ENCODE results near the gene ZC3H7A. TPM values are rescaled to one million over a fixed set of nuclear protein-coding genes. Genes with fewer than 3 reads are reported as not detected.

The ZC3H7A gene
- total RNA-seq, 1 donor from 2014 or later: 67.5 TPM

- H3K4me1 ChIP-seq: peaks cover 43% of the 10 kb centered on the region
- no peak for DNase-seq (ENCODE audit: extremely low spot score in 2 of 2)
- H3K9me3 ChIP-seq: no peaks in the 10 kb centered on the region
- TF ChIP-seq CTCF (IDR thresholded peaks at IDR 0.05): no peak
- TF ChIP-seq POLR2AphosphoS5 (IDR thresholded peaks at IDR 0.05; ENCODE audit: insufficient read depth in 1 of 2, low read depth in 1 of 2): no peak
- TF ChIP-seq POLR2A (IDR thresholded peaks at IDR 0.05): no peak
- intact Hi-C loops (cut with DNase I): loop anchor here (2.0 kb wide), 1 partner anchor 53 kb away; the partner anchor contains the start of gene ZC3H7A
- peak overlapping the region; percentile 80 to 99 for H3K4me3 ChIP-seq
- peaks cover 0 to 1% of the 10 kb centered on the region in 2 donors for H3K36me3 ChIP-seq
- no peaks in the 10 kb centered on the region for H3K27me3 ChIP-seq
- H3K27ac ChIP-seq: peak overlapping the region; percentile 93
Observed at GRCh38 chr16:11743308-11744074, 53.6 kb downstream of the ZC3H7A start.

- H3K4me3 ChIP-seq: peak within 1 kb of the TSS; percentile 80 to 99
- TF ChIP-seq POLR2AphosphoS5 (IDR thresholded peaks at IDR 0.05; ENCODE audit: insufficient read depth in 1 of 2, low read depth in 1 of 2) (peak; percentile 94 to 97), POLR2A (IDR thresholded peaks at IDR 0.05) (peak; percentile 48 to 91), CTCF (IDR thresholded peaks at IDR 0.05) (no peak)
- H3K36me3 ChIP-seq: no peaks in the 10 kb centered on the region
- H3K27me3 ChIP-seq: no peaks in the 10 kb centered on the region
- H3K9me3 ChIP-seq: no peaks in the 10 kb centered on the region
- peaks cover 51% of the 10 kb centered on the region for H3K4me1 ChIP-seq
- H3K27ac ChIP-seq: peak within 1 kb of the TSS; percentile 93
- intact Hi-C loops (cut with DNase I): loop anchor here (2.0 kb wide), 1 partner anchor 54 kb away; the partner anchor contains the start of gene ZC3H7A
- DNase-seq (ENCODE audit: extremely low spot score in 2 of 2): peak; percentile 98 to 99
Observed at GRCh38 chr16:11742536-11743307, 54.3 kb downstream of the ZC3H7A start, which contains the start of gene TXNDC11. Gene TXNDC11 (minus strand): TSS chr16:11742857. CDS start chr16:11742730, 127 bp downstream.

- intact Hi-C loops (cut with DNase I): loop anchor here (2.0 kb wide), 1 partner anchor 55 kb away; the partner anchor contains the start of gene ZC3H7A
- peak overlapping the region; percentile 93 for H3K27ac ChIP-seq
- peaks cover 55% of the 10 kb centered on the region for H3K4me1 ChIP-seq
- TF ChIP-seq POLR2AphosphoS5 (IDR thresholded peaks at IDR 0.05; ENCODE audit: insufficient read depth in 1 of 2, low read depth in 1 of 2) (no peak), CTCF (IDR thresholded peaks at IDR 0.05) (no peak), POLR2A (IDR thresholded peaks at IDR 0.05) (no peak)
- DNase-seq (ENCODE audit: extremely low spot score in 2 of 2): no peak
- H3K4me3 ChIP-seq: peak overlapping the region; percentile 80 to 99
- H3K36me3 ChIP-seq: no peaks in the 10 kb centered on the region
- no peaks in the 10 kb centered on the region for H3K9me3 ChIP-seq
- H3K27me3 ChIP-seq: no peaks in the 10 kb centered on the region
Observed at GRCh38 chr16:11742093-11742535, 54.9 kb downstream of the ZC3H7A start.

GRCh38 chr16:11740567-11740966 is 56.5 kb downstream of the ZC3H7A start:
- Histone ChIP-seq H3K4me1 (peaks cover 55% of the 10 kb centered on the region), H3K27ac (peak overlapping the region; percentile 93), H3K9me3 (no peaks in the 10 kb centered on the region), H3K36me3 (peaks cover 0 to 5% of the 10 kb centered on the region in 2 donors), H3K4me3 (peak overlapping the region in 1 of 2 donors; percentile 99), H3K27me3 (no peaks in the 10 kb centered on the region)
- intact Hi-C loops (cut with DNase I): no loop called here
- no peak for DNase-seq (ENCODE audit: extremely low spot score in 2 of 2)
- TF ChIP-seq POLR2A (IDR thresholded peaks at IDR 0.05): no peak

- TF ChIP-seq POLR2A (IDR thresholded peaks at IDR 0.05) (no peak), POLR2AphosphoS5 (IDR thresholded peaks at IDR 0.05; ENCODE audit: insufficient read depth in 1 of 2, low read depth in 1 of 2) (no peak), CTCF (IDR thresholded peaks at IDR 0.05) (no peak)
- Histone ChIP-seq H3K4me3 (no peak overlapping the region), H3K27me3 (no peaks in the 10 kb centered on the region), H3K4me1 (peaks cover 66% of the 10 kb centered on the region), H3K27ac (no peak overlapping the region), H3K9me3 (no peaks in the 10 kb centered on the region), H3K36me3 (peaks cover 0 to 18% of the 10 kb centered on the region in 2 donors)
- no peak for DNase-seq (ENCODE audit: extremely low spot score in 2 of 2)
- intact Hi-C loops (cut with DNase I): no loop called here
Observed at GRCh38 chr16:11738742-11739544, 58.1 kb downstream of the ZC3H7A start.

Data from vagina (tissue), 2 donors.